ENCODE measurements around the gene MAP3K2. TPM values are rescaled to one million over a fixed set of nuclear protein-coding genes. Genes with fewer than 3 reads are reported as not detected.

The MAP3K2 gene
- total and polyA plus RNA-seq, 2 of the 4 experiments (the other 2 are of a cell fraction), result 6.2 to 30.8 TPM

GRCh38 chr2:127431408-127432023 lies 43.7 kb upstream of the MAP3K2 start:
- Histone ChIP-seq H2AK9ac (replicated peaks; ENCODE audit: low read depth, low read length, poor library complexity) (no peak overlapping the region), H3K4me2 (ENCODE audit: low read depth, low read length) (no peak overlapping the region), H3K27ac (ENCODE audit: insufficient read depth, low read length) (no peak overlapping the region), H4K20me1 (ENCODE audit: insufficient read depth, low read length) (no peaks in the 10 kb centered on the region), H2AK5ac (ENCODE audit: low read depth, low read length) (no peak overlapping the region), H3K9ac (ENCODE audit: low read depth, low read length) (no peak overlapping the region), H4K91ac (ENCODE audit: insufficient read depth, low read depth, low read length) (no peak overlapping the region), H4K8ac (ENCODE audit: low read depth in 2 of 2, low read length in 2 of 2) (no peak overlapping the region), H2AFZ (replicated peaks; ENCODE audit: low read length, poor library complexity) (no peak overlapping the region), H3K14ac (replicated peaks; ENCODE audit: low read depth, low read length) (no peak overlapping the region), H4K5ac (ENCODE audit: low read depth, low read length) (no peak overlapping the region), H3K9me3 (ENCODE audit: control insufficient read depth, insufficient read depth, low read length) (no peaks in the 10 kb centered on the region), H2BK20ac (ENCODE audit: low read depth, low read length) (no peak overlapping the region), H3K36me3 (ENCODE audit: control insufficient read depth, insufficient read depth, low read length) (no peaks in the 10 kb centered on the region), H2BK15ac (ENCODE audit: low read depth, low read length) (no peak overlapping the region), H3K18ac (ENCODE audit: low read depth, low read length) (no peak overlapping the region), H3K4me3 (ENCODE audit: insufficient read depth, low read depth, low read length) (no peak overlapping the region), H3K4me1 (ENCODE audit: control insufficient read depth, insufficient read depth, low read length) (no peaks in the 10 kb centered on the region), H3K4ac (ENCODE audit: low read depth, low read length) (no peak overlapping the region), H3K9me1 (ENCODE audit: insufficient read depth, low read length) (no peaks in the 10 kb centered on the region), H3K23ac (ENCODE audit: low read depth, low read length) (no peak overlapping the region), H3K79me1 (ENCODE audit: low read depth in 1 of 2, low read length in 2 of 2) (no peaks in the 10 kb centered on the region), H3K27me3 (ENCODE audit: control insufficient read depth, insufficient read depth, low read length) (no peaks in the 10 kb centered on the region; the same call in 1 of the 2 replicates), H2BK120ac (ENCODE audit: low read depth, low read length) (no peak overlapping the region), H3K56ac (ENCODE audit: extremely low read depth, insufficient read depth, low read length) (no peak overlapping the region), H2BK5ac (ENCODE audit: low read depth, low read length, poor library complexity, severe bottlenecking) (no peak overlapping the region)
- 59% methylated on average over 11 of the region's 14 CpGs; no CpG with 5 or more reads in 1 of the 2 experiments for WGBS, 2 experiments (ENCODE audit: extremely low coverage in 2 of 2, insufficient read length in 1 of 2)
- intact Hi-C loops (cut with micrococcal nuclease), result no loop called here
- no peak for TF ChIP-seq CEBPB (IDR thresholded peaks at IDR 0.05; ENCODE audit: low read depth, low read length)
- TF ChIP-seq SMC3 (IDR thresholded peaks at IDR 0.05; ENCODE audit: low read depth, low read length), result no peak
- no peak for TF ChIP-seq USF2 (IDR thresholded peaks at IDR 0.05; ENCODE audit: low read depth, low read length)
- TF ChIP-seq MAZ (IDR thresholded peaks at IDR 0.05; ENCODE audit: borderline replicate concordance, low read depth, low read length), result no peak
- TF ChIP-seq MAFK (IDR thresholded peaks at IDR 0.05; ENCODE audit: low read depth, low read length), result no peak
- TF ChIP-seq CHD1 (IDR thresholded peaks at IDR 0.05; ENCODE audit: low read depth, low read length), result no peak
- TF ChIP-seq RFX5 (IDR thresholded peaks at IDR 0.05; ENCODE audit: low read depth, low read length), result no peak
- no peak for TF ChIP-seq NFE2L2 (IDR thresholded peaks at IDR 0.05; ENCODE audit: low read depth, low read length)
- TF ChIP-seq POLR2A (IDR thresholded peaks at IDR 0.05; ENCODE audit: low read depth, low read length), result no peak
- TF ChIP-seq CTCF (conservative IDR thresholded peaks at IDR 0.05; ENCODE audit: low read depth, low read length), result no peak
- no peak for TF ChIP-seq ELK1 (IDR thresholded peaks at IDR 0.05; ENCODE audit: borderline replicate concordance, low read depth, low read length)
- TF ChIP-seq FOS (IDR thresholded peaks at IDR 0.05; ENCODE audit: low read depth, low read length), result no peak
- TF ChIP-seq RCOR1 (IDR thresholded peaks at IDR 0.05; ENCODE audit: insufficient replicate concordance, low read length), result no peak
- no peak for TF ChIP-seq BHLHE40 (IDR thresholded peaks at IDR 0.05; ENCODE audit: low read depth, low read length)
- no peak for TF ChIP-seq MXI1 (IDR thresholded peaks at IDR 0.05; ENCODE audit: borderline replicate concordance, low read depth, low read length)
- TF ChIP-seq RAD21 (IDR thresholded peaks at IDR 0.05; ENCODE audit: low read length), result no peak
- BruUV-seq (replicated peaks), result no TSS peak
- dilution Hi-C loops (cut with HindIII; ENCODE audit: low sequenced_read_pairs, unreplicated experiment), result no loop called here
- DNase-seq (no peak), ATAC-seq (ENCODE audit: low read depth) (no peak)
- POLR2A ChIA-PET (ENCODE audit: unreplicated experiment), result no interaction called here
- CTCF ChIA-PET, result no interaction called here
- in situ Hi-C loops (cut with MboI; ENCODE audit: low sequenced_read_pairs), result no loop called here
